ENCODE data around the gene CYCS. TPM values are rescaled to one million over a fixed set of nuclear protein-coding genes. Genes with fewer than 3 reads are reported as not detected.

The CYCS gene
- total and polyA plus RNA-seq, 2 of the 8 experiments (the other 6 are each of a cell fraction or from before 2014, with no cell fraction given) = 48.6 to 229 TPM

DNA sequence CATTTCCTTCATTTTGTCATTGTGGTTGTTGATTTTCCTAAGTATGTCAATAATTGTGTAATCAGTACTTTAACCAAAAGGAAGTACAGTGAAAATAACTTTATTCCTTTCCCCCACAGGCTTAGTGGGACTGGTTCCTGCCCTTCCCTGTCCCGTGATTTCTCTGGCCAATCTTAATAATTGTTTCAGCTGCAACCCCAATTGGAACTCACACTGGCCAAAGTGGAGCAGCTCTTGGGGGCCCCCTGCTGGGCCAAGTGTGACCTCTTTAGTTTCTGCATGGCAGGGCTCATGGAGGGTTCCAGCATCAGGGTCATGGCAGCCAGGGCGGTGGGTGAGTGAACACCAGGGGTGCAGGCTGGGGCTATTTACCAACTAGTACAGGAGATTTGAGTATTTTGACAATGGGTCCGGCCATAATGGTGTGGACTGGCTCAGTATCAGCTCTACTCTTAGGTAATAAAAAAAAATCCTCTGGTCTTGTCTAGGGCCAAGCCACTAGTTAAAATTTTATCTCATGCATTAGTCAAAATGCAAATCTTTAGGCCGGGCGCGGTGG is 31.7 kb downstream of the CYCS start (continued):
- TF ChIP-seq YY1 (IDR thresholded peaks at IDR 0.05; ENCODE audit: low read depth, low read length) (peak; percentile 54; the same call in 1 of the 2 replicates), ASH2L (IDR thresholded peaks at IDR 0.05; ENCODE audit: low read length) (no peak), SP2 (IDR thresholded peaks at IDR 0.05; ENCODE audit: low read length) (no peak)
- TF ChIP-seq, protein P1, sequence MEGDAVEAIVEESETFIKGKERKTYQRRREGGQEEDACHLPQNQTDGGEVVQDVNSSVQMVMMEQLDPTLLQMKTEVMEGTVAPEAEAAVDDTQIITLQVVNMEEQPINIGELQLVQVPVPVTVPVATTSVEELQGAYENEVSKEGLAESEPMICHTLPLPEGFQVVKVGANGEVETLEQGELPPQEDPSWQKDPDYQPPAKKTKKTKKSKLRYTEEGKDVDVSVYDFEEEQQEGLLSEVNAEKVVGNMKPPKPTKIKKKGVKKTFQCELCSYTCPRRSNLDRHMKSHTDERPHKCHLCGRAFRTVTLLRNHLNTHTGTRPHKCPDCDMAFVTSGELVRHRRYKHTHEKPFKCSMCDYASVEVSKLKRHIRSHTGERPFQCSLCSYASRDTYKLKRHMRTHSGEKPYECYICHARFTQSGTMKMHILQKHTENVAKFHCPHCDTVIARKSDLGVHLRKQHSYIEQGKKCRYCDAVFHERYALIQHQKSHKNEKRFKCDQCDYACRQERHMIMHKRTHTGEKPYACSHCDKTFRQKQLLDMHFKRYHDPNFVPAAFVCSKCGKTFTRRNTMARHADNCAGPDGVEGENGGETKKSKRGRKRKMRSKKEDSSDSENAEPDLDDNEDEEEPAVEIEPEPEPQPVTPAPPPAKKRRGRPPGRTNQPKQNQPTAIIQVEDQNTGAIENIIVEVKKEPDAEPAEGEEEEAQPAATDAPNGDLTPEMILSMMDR (IDR thresholded peaks at IDR 0.05; ENCODE audit: control extremely low read depth in 1 of 3, insufficient read depth in 1 of 3, low read depth in 1 of 3, low read length in 3 of 3) = peak; percentile 58 to 86 (median 75)
